WTC11 (cell line): ENCODE results near the gene CPTP.

Experiments
- CREB1 ChIP-seq: sonication (generic); formaldehyde crosslinking; IDR thresholded peaks from 2 replicates; pipeline ENCODE4 v1.8.0; 2023; ENCODE audit warnings: mild to moderate bottlenecking, missing genetic modification reagents
- CTCF ChIP-seq: fragments of 200-600 bp; IDR thresholded peaks from 2 replicates; pipeline ENCODE4 v1.8.0; 2022; ENCODE audit warnings: antibody characterized with exemption
- HMGA2 ChIP-seq: fragments of 250-450 bp; sonication (Bioruptor Pico); IDR thresholded peaks from 2 replicates; pipeline ENCODE4 v1.4.0; 2021; ENCODE audit warnings: mild to moderate bottlenecking, moderate library complexity
- SOX15 ChIP-seq: fragments of 250-450 bp; sonication (Bioruptor Pico); IDR thresholded peaks from 2 replicates; pipeline ENCODE4 v1.9.0; 2021; ENCODE audit warnings: mild to moderate bottlenecking
- USF2 ChIP-seq: sonication (generic); formaldehyde crosslinking; IDR thresholded peaks from 2 replicates; pipeline ENCODE4 v1.8.1; 2023; ENCODE audit warnings: mild to moderate bottlenecking, missing genetic modification reagents, moderate library complexity

- no peak for TF ChIP-seq CTCF
- TF ChIP-seq USF2 (CRISPR knock-in tag) = no peak
- TF ChIP-seq HMGA2 (CRISPR knock-in tag) = no peak
- no peak for TF ChIP-seq CREB1
- TF ChIP-seq SOX15 (CRISPR knock-in tag) = no peak
Observed at GRCh38 chr1:1359664-1360468, 35.3 kb downstream of the CPTP start.
